IMR-90 (cell line): ENCODE data around the gene MED12. TPM values are rescaled to one million over a fixed set of nuclear protein-coding genes. Genes with fewer than 3 reads are reported as not detected.

ENCODE experiments used
- ATAC-seq: fragments of 200-7000 bp; cut with Tn5 transposase; 2 replicates; pipeline ENCODE4 v1.9.1; 2020; ENCODE audit warnings: low read depth, mild to moderate bottlenecking, moderate library complexity
- BruUV-seq: library from RNA; stranded (reverse); fragments of 400-500 nt; replicated peaks from 2 replicates; lab custom pipeline; 2021; lab: Mats Ljungman, UMichigan
- CTCF ChIA-PET: fragments of 300-600 bp; formaldehyde crosslinking; extraction: SDS; loops from one replicate; lab custom pipeline; 2021; ENCODE audit warnings: antibody characterized with exemption; lab: Yijun Ruan, JAX
- POLR2A ChIA-PET: fragments of 300-600 bp; sonication (Branson Sonifier 250); formaldehyde crosslinking; loops from one replicate; lab custom pipeline; 2022; ENCODE audit warnings: antibody characterized with exemption; ENCODE audit not compliant: unreplicated experiment; lab: Charles Lee
- DNase-seq: peaks from one replicate; pipeline ENCODE4 v3.0.0; 2013
- H2AFZ ChIP-seq: replicated peaks from 2 replicates; pipeline ENCODE3; 2013; ENCODE audit warnings: low read length, mild to moderate bottlenecking; ENCODE audit not compliant: poor library complexity
- H2AK5ac ChIP-seq: 2 replicates; pipeline ENCODE4 v1.6.1; 2013; ENCODE audit warnings: low read depth, low read length, inconsistent platforms
- H2AK9ac ChIP-seq: replicated peaks from 2 replicates; pipeline ENCODE3; 2013; ENCODE audit warnings: mild to moderate bottlenecking, low read depth, low read length, moderate library complexity; ENCODE audit not compliant: poor library complexity
- H2BK120ac ChIP-seq: 2 replicates; pipeline ENCODE4 v1.6.1; 2013; ENCODE audit warnings: low read depth, low read length, inconsistent platforms
- H2BK15ac ChIP-seq: 3 replicates; pipeline ENCODE4 v1.6.1; 2013; ENCODE audit warnings: low read depth, low read length, inconsistent platforms
- H2BK20ac ChIP-seq: 2 replicates; pipeline ENCODE4 v1.6.1; 2013; ENCODE audit warnings: low read depth, mild to moderate bottlenecking, inconsistent platforms, low read length, moderate library complexity
- H2BK5ac ChIP-seq: 2 replicates; pipeline ENCODE4 v1.6.1; 2013; ENCODE audit warnings: mild to moderate bottlenecking, low read depth, low read length, inconsistent platforms; ENCODE audit not compliant: poor library complexity, severe bottlenecking
- H3K14ac ChIP-seq: replicated peaks from 2 replicates; pipeline ENCODE4 v1.6.1; 2013; ENCODE audit warnings: low read depth, low read length, inconsistent platforms
- H3K18ac ChIP-seq: 2 replicates; pipeline ENCODE4 v1.6.1; 2013; ENCODE audit warnings: low read depth, low read length, control low read depth
- H3K23ac ChIP-seq: 2 replicates; pipeline ENCODE4 v1.6.1; 2013; ENCODE audit warnings: low read depth, low read length, inconsistent platforms
- H3K27ac ChIP-seq: 2 replicates; pipeline ENCODE4 v1.5.1; 2013; ENCODE audit warnings: mild to moderate bottlenecking, control low read depth, low read length; ENCODE audit not compliant: insufficient read depth
- H3K27me3 ChIP-seq: 2 replicates; pipeline ENCODE4 v1.6.1; 2013; ENCODE audit warnings: low read length; ENCODE audit not compliant: control insufficient read depth, insufficient read depth
- H3K36me3 ChIP-seq: 2 replicates; pipeline ENCODE4 v1.6.1; 2013; ENCODE audit warnings: low read length, mixed read lengths; ENCODE audit not compliant: control insufficient read depth, insufficient read depth
- H3K4ac ChIP-seq: 2 replicates; pipeline ENCODE4 v1.6.1; 2013; ENCODE audit warnings: low read depth, low read length, inconsistent platforms
- H3K4me1 ChIP-seq: 2 replicates; pipeline ENCODE4 v1.6.1; 2013; ENCODE audit warnings: low read length, mixed read lengths; ENCODE audit not compliant: control insufficient read depth, insufficient read depth
- H3K4me2 ChIP-seq: 2 replicates; pipeline ENCODE4 v1.6.1; 2013; ENCODE audit warnings: low read depth, mild to moderate bottlenecking, control low read depth, low read length, moderate library complexity
- H3K4me3 ChIP-seq: 2 replicates; pipeline ENCODE4 v1.5.1; 2013; ENCODE audit warnings: low read depth, mild to moderate bottlenecking, control low read depth, low read length, moderate library complexity; ENCODE audit not compliant: insufficient read depth
- H3K56ac ChIP-seq: 2 replicates; pipeline ENCODE4 v1.6.1; 2013; ENCODE audit warnings: low read length, inconsistent platforms; ENCODE audit not compliant: insufficient read depth; ENCODE audit errors: extremely low read depth
- H3K79me1 ChIP-seq, 2 experiments: 2 replicates each; pipeline ENCODE4 v1.6.1; 2013; ENCODE audit warnings: low read length in 2 of 2, inconsistent platforms in 1 of 2, low read depth in 1 of 2
- H3K9ac ChIP-seq: 2 replicates; pipeline ENCODE4 v1.6.1; 2013; ENCODE audit warnings: low read depth, low read length, control low read depth
- H3K9me1 ChIP-seq: 2 replicates; pipeline ENCODE4 v1.6.1; 2013; ENCODE audit warnings: low read length, inconsistent platforms; ENCODE audit not compliant: insufficient read depth
- H3K9me3 ChIP-seq: 2 replicates; pipeline ENCODE4 v1.6.1; 2013; ENCODE audit warnings: low read length; ENCODE audit not compliant: control insufficient read depth, insufficient read depth
- H4K20me1 ChIP-seq: 2 replicates; pipeline ENCODE4 v1.6.1; 2013; ENCODE audit warnings: low read length, inconsistent platforms; ENCODE audit not compliant: insufficient read depth
- H4K5ac ChIP-seq: 2 replicates; pipeline ENCODE4 v1.6.1; 2013; ENCODE audit warnings: mild to moderate bottlenecking, low read depth, low read length, control low read depth
- H4K8ac ChIP-seq, 2 experiments: 2 replicates each; pipeline ENCODE4 v1.6.1; 2013; ENCODE audit warnings: low read depth in 2 of 2, low read length in 2 of 2, control low read depth in 1 of 2, inconsistent platforms in 1 of 2
- H4K91ac ChIP-seq: 2 replicates; pipeline ENCODE4 v1.6.1; 2013; ENCODE audit warnings: low read depth, low read length, inconsistent platforms; ENCODE audit not compliant: insufficient read depth
- BHLHE40 ChIP-seq: fragments of 150-350 bp; IDR thresholded peaks from 2 replicates; pipeline ENCODE4 v1.6.1; 2016; ENCODE audit warnings: mild to moderate bottlenecking, low read depth, low read length
- CHD1 ChIP-seq: IDR thresholded peaks from 2 replicates; pipeline ENCODE4 v1.6.1; 2012; ENCODE audit warnings: low read depth, low read length, improper control_type of control experiment
- MAFK ChIP-seq: IDR thresholded peaks from 2 replicates; pipeline ENCODE4 v1.6.1; 2012; ENCODE audit warnings: low read depth, low read length, improper control_type of control experiment
- WGBS, 2 experiments: methylation state at CpG; one replicate each; pipeline versions ENCODE4 v1.1.5 to v1.1.7; 2013; ENCODE audit warnings: missing lambda C conversion rate in 2 of 2; ENCODE audit not compliant: insufficient read length in 1 of 2; ENCODE audit errors: extremely low coverage in 2 of 2; 5-methylcytosine and 5-hydroxymethylcytosine counted together
- dilution Hi-C: fragments of 300-500 bp; cut with HindIII; formaldehyde crosslinking; loops from one replicate; pipeline ENCODE4 v1.14.3; 2018; ENCODE audit warnings: low sequenced_read_pairs; ENCODE audit not compliant: unreplicated experiment
- in situ Hi-C: fragments of 300-500 bp; cut with MboI; formaldehyde crosslinking; loops from 3 replicates; pipeline ENCODE4 v1.14.3; 2019; ENCODE audit warnings: low sequenced_read_pairs, inconsistent platforms, mixed read lengths
- intact Hi-C: fragments of 100-400 bp; cut with micrococcal nuclease; formaldehyde crosslinking; loops from 2 replicates; pipeline ENCODE4 v1.10.0; 2022
- polyA plus RNA-seq, 3 experiments: library from polyadenylated mRNA; depleted of rRNA; stranded (reverse); fragments of >200 nt; gene quantifications; 2 replicates each; pipeline ENCODE4 v1.2.3, GENCODE V29; 2012; ENCODE audit warnings: low replicate concordance in 1 of 3
- total RNA-seq: library from RNA; depleted of rRNA; stranded (reverse); fragments of >200 nt; gene quantifications from 2 replicates; pipeline ENCODE4 v1.2.3, GENCODE V29; 2012
- TF ChIP-seq, protein P1 (sequence below): conservative IDR thresholded peaks from 2 replicates; pipeline ENCODE4 v1.5.1; 2012; ENCODE audit warnings: mild to moderate bottlenecking, low read depth, low read length, improper control_type of control experiment

MED12 gene
- total and polyA plus RNA-seq, 2 of the 4 experiments (the other 2 are of a cell fraction) = 9.1 to 19.8 TPM

DNA sequence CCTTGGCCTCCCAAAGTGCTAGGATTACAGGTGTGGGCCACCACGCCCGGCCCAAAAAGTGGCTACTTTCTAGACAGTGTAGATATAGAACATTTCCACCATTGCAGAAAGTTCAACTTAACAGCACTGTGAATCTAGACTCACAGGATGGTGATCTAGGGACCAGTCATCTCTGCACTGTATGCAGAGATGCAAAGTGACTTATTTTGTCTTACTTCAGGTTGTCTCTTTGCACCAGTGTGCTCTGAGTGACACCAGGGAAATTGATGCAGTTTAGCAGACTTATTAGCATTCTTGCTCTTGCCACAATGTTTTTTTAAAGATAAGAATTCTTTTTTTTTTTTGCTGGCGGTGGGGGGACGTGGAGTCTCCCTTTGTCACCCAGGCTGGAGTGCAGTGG is 35.6 kb upstream of the MED12 start:
- no peak for ATAC-seq

More for the DNA sequence above, 35.6 kb upstream of the MED12 start:
- no peak overlapping the region for H4K5ac ChIP-seq
- H3K27me3 ChIP-seq = peaks cover 5% of the 10 kb centered on the region
- no peak overlapping the region for H2AK5ac ChIP-seq
- in situ Hi-C loops (no loop called here), intact Hi-C loops (no loop called here), dilution Hi-C loops (no loop called here)
- no peak overlapping the region for H3K4ac ChIP-seq
- no peak overlapping the region for H3K18ac ChIP-seq
- no TSS peak for BruUV-seq
- no peaks in the 10 kb centered on the region for H3K4me1 ChIP-seq
- H3K79me1 ChIP-seq = no peaks in the 10 kb centered on the region
- no peak overlapping the region for H4K8ac ChIP-seq
- H2BK15ac ChIP-seq = no peak overlapping the region
- H3K9me1 ChIP-seq = no peaks in the 10 kb centered on the region
- 80% methylated on average over 1 of the region's 4 CpGs; no CpG with 5 or more reads in 1 of the 2 experiments for WGBS, 2 experiments
- H2AK9ac ChIP-seq = no peak overlapping the region
- no peaks in the 10 kb centered on the region for H3K9me3 ChIP-seq
- no peak for TF ChIP-seq CHD1
- TF ChIP-seq, protein P1, sequence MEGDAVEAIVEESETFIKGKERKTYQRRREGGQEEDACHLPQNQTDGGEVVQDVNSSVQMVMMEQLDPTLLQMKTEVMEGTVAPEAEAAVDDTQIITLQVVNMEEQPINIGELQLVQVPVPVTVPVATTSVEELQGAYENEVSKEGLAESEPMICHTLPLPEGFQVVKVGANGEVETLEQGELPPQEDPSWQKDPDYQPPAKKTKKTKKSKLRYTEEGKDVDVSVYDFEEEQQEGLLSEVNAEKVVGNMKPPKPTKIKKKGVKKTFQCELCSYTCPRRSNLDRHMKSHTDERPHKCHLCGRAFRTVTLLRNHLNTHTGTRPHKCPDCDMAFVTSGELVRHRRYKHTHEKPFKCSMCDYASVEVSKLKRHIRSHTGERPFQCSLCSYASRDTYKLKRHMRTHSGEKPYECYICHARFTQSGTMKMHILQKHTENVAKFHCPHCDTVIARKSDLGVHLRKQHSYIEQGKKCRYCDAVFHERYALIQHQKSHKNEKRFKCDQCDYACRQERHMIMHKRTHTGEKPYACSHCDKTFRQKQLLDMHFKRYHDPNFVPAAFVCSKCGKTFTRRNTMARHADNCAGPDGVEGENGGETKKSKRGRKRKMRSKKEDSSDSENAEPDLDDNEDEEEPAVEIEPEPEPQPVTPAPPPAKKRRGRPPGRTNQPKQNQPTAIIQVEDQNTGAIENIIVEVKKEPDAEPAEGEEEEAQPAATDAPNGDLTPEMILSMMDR = no peak
- no peak for TF ChIP-seq MAFK
- TF ChIP-seq BHLHE40 = no peak
- H3K36me3 ChIP-seq = no peaks in the 10 kb centered on the region
- H4K20me1 ChIP-seq = no peaks in the 10 kb centered on the region
- ChIA-PET CTCF (no interaction called here), POLR2A (no interaction called here)
- no peak overlapping the region for H3K27ac ChIP-seq
- no peak overlapping the region for H4K91ac ChIP-seq
- H2BK120ac ChIP-seq = no peak overlapping the region
- no peak overlapping the region for H2AFZ ChIP-seq
- H3K23ac ChIP-seq = no peak overlapping the region
- no peak for DNase-seq
- H3K4me3 ChIP-seq = no peak overlapping the region
- no peak overlapping the region for H3K4me2 ChIP-seq
- no peak overlapping the region for H3K14ac ChIP-seq
- no peak overlapping the region for H2BK5ac ChIP-seq
- H3K9ac ChIP-seq = no peak overlapping the region
- H2BK20ac ChIP-seq = no peak overlapping the region
- no peak overlapping the region for H3K56ac ChIP-seq
